HG03575 (cell line): Measurements from ENCODE around the gene OPRL1.

Experiments used
- ATAC-seq: cut with Tn5 transposase; IDR thresholded peaks from one replicate; pipeline ENCODE4 v1.9.1; 2021; ENCODE audit not compliant: unreplicated experiment, insufficient number of reproducible peaks, low FRiP score; ENCODE audit errors: extremely low read depth

Gene OPRL1

DNA sequence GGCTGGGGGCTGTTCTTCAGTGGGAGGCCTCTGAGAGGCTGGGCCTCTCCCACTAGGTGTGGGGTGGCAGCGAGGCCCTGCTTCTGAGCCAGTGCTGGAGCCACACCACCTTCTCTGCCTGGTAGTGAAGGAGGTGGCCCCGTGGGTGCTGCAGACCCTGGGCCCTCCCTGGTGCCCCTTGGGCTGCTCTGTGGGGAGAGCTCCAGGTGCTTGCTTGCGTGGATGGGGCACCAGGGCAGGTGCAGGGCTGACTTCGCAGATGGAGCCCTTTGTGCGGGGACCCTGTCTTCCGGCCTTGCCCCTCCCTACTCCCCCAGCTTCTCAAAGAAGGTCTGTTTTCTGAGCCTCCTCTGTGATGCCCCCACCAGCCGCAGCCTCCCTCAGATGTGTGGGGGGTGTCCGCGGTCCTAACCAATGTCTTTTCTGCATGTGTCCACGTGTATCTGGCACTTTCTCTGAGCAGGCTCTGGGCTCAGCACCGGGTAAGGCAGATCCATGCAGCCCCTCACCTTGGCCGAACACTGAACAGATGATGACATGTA is 67.1 kb downstream of the OPRL1 start:
- no peak for ATAC-seq

DNA sequence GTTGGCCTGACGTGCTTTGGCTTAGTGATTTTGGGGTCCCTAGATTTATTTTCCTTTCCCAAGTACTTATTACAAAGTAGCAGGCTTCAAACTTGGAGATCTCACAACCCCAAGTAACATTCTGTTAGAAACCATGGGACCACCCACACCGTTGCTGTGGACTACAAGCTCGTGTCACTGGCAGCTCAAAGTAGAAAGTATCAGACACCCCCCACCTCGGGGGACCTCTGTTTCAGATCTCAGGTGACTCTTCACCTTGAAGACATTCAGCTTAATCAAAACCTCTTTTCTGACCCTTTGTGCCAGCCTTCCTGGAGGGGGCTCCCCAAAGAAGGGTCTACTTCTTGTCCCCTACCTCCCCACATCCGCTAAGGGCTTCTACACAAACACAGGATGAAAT is 68.7 kb downstream of the OPRL1 start:
- no peak for ATAC-seq

DNA sequence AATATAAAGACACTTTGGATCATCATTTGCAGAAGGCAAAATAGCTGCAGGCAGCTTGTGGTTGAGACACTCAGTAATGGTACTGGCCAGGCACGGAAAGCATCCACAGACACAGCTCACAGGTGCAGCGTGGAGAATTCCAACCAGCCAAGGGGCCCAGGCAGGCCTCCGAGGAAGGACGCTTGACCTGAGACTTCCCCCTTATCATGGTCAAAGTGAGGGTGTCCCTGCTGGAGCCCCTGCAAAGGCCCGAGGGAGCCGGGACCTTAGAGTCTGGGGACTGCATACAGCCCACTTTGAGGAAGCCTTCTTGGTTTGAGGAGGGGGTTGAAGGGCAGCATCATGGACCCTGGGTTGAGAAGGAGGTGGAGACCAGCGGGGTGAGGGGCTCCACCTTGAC is 69.3 kb downstream of the OPRL1 start:
- ATAC-seq, result no peak

DNA sequence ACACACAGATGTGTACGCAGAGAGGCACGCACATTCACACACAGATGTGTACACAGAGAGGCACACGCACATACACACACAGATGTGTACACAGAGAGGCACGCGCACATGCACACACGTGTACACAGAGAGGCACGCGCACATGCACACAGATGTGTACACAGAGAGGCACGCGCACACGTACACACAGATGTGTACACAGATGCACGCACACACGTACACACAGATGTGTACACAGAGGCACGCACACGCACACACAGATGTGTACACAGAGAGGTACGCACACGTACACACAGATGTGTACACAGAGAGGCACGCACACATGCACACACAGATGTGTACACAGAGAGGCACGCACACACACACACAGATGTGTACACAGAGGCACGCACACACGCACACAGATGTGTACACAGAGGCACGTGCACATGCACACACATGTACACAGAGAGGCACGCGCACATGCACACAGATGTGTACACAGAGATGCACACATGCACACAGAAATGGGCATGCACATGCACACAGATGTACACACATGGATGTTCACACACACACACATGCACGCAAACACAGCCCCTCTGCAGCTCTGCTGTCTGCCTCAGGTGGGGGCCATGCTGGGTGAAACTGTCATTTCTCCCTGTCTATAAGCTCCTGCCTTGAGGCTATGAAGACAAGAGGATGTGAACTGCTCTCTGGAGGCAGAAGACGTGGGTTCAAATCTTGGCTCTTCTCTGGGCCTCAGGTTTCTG is 70.1 kb downstream of the OPRL1 start:
- no peak for ATAC-seq
